MM.1S (cell line): ENCODE results near the gene ABCB6.
A peak's percentile ranks its signal among the peaks of the same experiment; 100 is the strongest.

ENCODE experiments used
- DNase-seq: peaks from one replicate; pipeline ENCODE4 v3.0.0-alpha.2; 2015
- H2AFZ ChIP-seq: fragments of 300-600 bp; sonication (generic); 2 replicates; pipeline ENCODE4 v1.6.0; 2016; ENCODE audit warnings: antibody characterized with exemption, low read length
- H3F3A ChIP-seq: fragments of 300-600 bp; sonication (generic); 2 replicates; pipeline ENCODE4 v1.6.1; 2016; ENCODE audit warnings: mild to moderate bottlenecking, antibody characterized with exemption, low read length, moderate library complexity, mixed read lengths; ENCODE audit not compliant: insufficient read depth
- H3K27ac ChIP-seq: fragments of 300-600 bp; sonication (generic); 2 replicates; pipeline ENCODE4 v1.5.1; 2016; ENCODE audit warnings: mild to moderate bottlenecking, low read length
- H3K27me3 ChIP-seq: fragments of 300-600 bp; sonication (generic); replicated peaks from 2 replicates; pipeline ENCODE4 v1.6.0; 2016; ENCODE audit warnings: low read length; ENCODE audit not compliant: insufficient read depth
- H3K36me3 ChIP-seq: fragments of 300-600 bp; sonication (generic); replicated peaks from 2 replicates; pipeline ENCODE4 v1.6.1; 2016; ENCODE audit warnings: mild to moderate bottlenecking, low read length, mixed read lengths; ENCODE audit not compliant: insufficient read depth
- H3K4me1 ChIP-seq: fragments of 300-600 bp; sonication (generic); 2 replicates; pipeline ENCODE4 v1.6.1; 2016; ENCODE audit warnings: low read length, mixed read lengths
- H3K4me2 ChIP-seq: fragments of 300-600 bp; sonication (generic); 2 replicates; pipeline ENCODE4 v1.6.0; 2016; ENCODE audit warnings: low read depth, low read length
- H3K4me3 ChIP-seq: fragments of 300-600 bp; sonication (generic); 2 replicates; pipeline ENCODE4 v1.5.1; 2016; ENCODE audit warnings: low read length, mixed read lengths
- H3K79me2 ChIP-seq: fragments of 300-600 bp; sonication (generic); 2 replicates; pipeline ENCODE4 v1.6.1; 2016; ENCODE audit warnings: mixed run types, low read length, mixed read lengths
- H3K9ac ChIP-seq: fragments of 300-600 bp; sonication (generic); 2 replicates; pipeline ENCODE4 v1.6.1; 2016; ENCODE audit warnings: low read length, mixed read lengths
- H3K9me2 ChIP-seq: fragments of 300-600 bp; sonication (generic); replicated peaks from 2 replicates; pipeline ENCODE4 v1.6.1; 2016; ENCODE audit warnings: mild to moderate bottlenecking, low read length, mixed read lengths; ENCODE audit not compliant: insufficient read depth
- H3K9me3 ChIP-seq: fragments of 300-600 bp; sonication (generic); replicated peaks from 2 replicates; pipeline ENCODE4 v1.6.1; 2016; ENCODE audit warnings: mild to moderate bottlenecking, low read length, mixed read lengths; ENCODE audit not compliant: insufficient read depth
- H4K20me1 ChIP-seq: fragments of 300-600 bp; sonication (generic); 2 replicates; pipeline ENCODE4 v1.6.1; 2016; ENCODE audit warnings: mild to moderate bottlenecking, low read length, moderate library complexity, mixed read lengths; ENCODE audit not compliant: insufficient read depth
- CTCF ChIP-seq: fragments of 300-600 bp; sonication (generic); IDR thresholded peaks from 2 replicates; pipeline ENCODE4 v1.5.1; 2016; ENCODE audit warnings: antibody characterized with exemption, low read length, mixed read lengths
- EZH2 ChIP-seq: fragments of 300-600 bp; sonication (generic); optimal IDR thresholded peaks from 2 replicates; pipeline ENCODE3; 2017; ENCODE audit warnings: low read depth, mild to moderate bottlenecking, antibody characterized with exemption, low read length, mixed read lengths
- EZH2phosphoT487 ChIP-seq: fragments of 300-600 bp; sonication (generic); IDR thresholded peaks from 2 replicates; pipeline ENCODE4 v1.6.1; 2018; ENCODE audit warnings: antibody characterized with exemption, low read length

The ABCB6 gene

GRCh38 chr2:219246559-219246958 lies 27.8 kb upstream of the ABCB6 start:
- Histone ChIP-seq H3K9ac (no peak overlapping the region), H3K9me3 (no peaks in the 10 kb centered on the region), H3K4me2 (peak overlapping the region; percentile 94; the same call in 1 of the 2 replicates), H3K4me1 (peaks cover 52% of the 10 kb centered on the region), H3F3A (peaks cover 31% of the 10 kb centered on the region), H3K27me3 (no peaks in the 10 kb centered on the region), H3K9me2 (no peaks in the 10 kb centered on the region), H3K36me3 (0 out of 2 replicates have a peak, but pooled peaks cover 6% of the 10 kb centered on the region), H3K27ac (no peak overlapping the region), H2AFZ (no peak overlapping the region), H3K4me3 (no peak overlapping the region), H3K79me2 (peaks cover 46% of the 10 kb centered on the region), H4K20me1 (no peaks in the 10 kb centered on the region)
- TF ChIP-seq EZH2 (no peak), EZH2phosphoT487 (no peak), CTCF (no peak)
- no peak for DNase-seq

DNA sequence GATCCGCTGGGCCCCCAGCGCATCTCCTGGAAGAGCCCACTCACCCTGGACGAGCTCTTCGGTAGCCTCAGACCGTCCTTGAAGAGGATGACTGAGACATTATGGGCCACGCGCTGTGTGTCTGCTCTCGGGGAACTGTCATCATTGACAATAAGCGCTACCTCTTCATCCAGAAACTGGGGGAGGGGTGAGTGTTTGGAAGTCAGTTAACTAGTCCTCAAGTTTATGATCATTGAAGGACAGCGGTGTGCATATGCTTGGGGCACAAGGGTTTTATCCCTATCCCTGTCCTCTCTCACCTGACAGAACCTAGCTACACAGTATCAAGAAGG lies 27.1 kb upstream of the ABCB6 start:
- H3F3A ChIP-seq = peaks cover 31% of the 10 kb centered on the region
- no peak for DNase-seq
- H3K27ac ChIP-seq = peak overlapping the region; percentile 62; the same call in 1 of the 2 replicates
- H3K9ac ChIP-seq = peak overlapping the region; percentile 93
- no peak for TF ChIP-seq CTCF
- TF ChIP-seq EZH2phosphoT487 = no peak
- TF ChIP-seq EZH2 = no peak
- H4K20me1 ChIP-seq = no peaks in the 10 kb centered on the region
- peaks cover 39% of the 10 kb centered on the region for H3K79me2 ChIP-seq
- no peaks in the 10 kb centered on the region for H3K27me3 ChIP-seq
- H3K36me3 ChIP-seq = 0 out of 2 replicates have a peak, but pooled peaks cover 4% of the 10 kb centered on the region
- peak overlapping the region; percentile 57; the same call in 1 of the 2 replicates for H2AFZ ChIP-seq
- H3K4me2 ChIP-seq = peak overlapping the region; percentile 94
- H3K9me3 ChIP-seq = no peaks in the 10 kb centered on the region
- H3K4me1 ChIP-seq = peaks cover 47% of the 10 kb centered on the region
- H3K9me2 ChIP-seq = no peaks in the 10 kb centered on the region
- peak overlapping the region; percentile 89 for H3K4me3 ChIP-seq

DNA sequence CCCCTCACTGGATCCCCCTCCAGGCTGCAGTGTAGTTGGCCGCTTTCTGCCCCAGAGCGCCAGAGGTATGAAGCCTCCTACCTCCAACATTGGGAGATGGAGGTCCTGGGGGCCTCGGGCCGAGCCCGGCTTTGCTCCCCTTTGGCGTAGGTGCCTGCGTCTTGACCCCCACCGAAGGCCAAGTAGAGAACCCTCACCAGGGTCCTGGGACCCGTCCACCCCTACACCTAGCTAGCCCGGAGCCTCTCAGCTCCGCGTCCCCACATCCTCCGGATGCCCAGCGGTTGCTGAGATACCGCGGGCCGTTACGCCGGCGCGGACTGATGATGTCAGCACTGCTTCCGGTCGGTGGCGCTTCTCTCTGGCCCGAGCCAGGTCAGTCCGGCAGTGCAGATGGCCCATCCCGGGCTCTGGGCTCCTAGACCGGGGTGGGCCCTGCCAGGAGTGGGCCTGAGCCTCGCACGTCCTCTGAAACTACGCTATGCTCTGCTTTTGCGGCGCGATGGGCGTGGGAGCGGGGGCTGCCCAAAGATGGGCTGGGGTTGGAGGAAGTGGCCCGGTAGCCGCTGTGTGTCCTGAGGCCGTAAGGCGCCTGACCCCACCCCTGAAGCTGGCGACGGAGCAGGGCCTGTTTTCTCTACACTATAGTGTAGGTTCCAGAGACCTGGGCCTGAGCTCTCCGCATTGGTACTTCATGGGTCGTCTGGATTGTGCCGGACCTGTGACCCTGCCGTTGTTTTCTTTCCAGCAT lies 26.6 kb upstream of the ABCB6 start, which contains the start of the genes GLB1L and STK16:
Gene GLB1L, minus strand, starts transcription at position 297 of the 751 bp plus-strand sequence. CDS start 1,871 bp downstream, outside the sequence.
Gene STK16, plus strand, starts transcription at position 332 of the 751 bp plus-strand sequence. CDS start 521 bp downstream, outside the sequence.
- TF ChIP-seq EZH2 (no peak), CTCF (no peak), EZH2phosphoT487 (no peak)
- no peaks in the 10 kb centered on the region for H3K27me3 ChIP-seq
- H3K9me3 ChIP-seq = no peaks in the 10 kb centered on the region
- peak within 1 kb of the TSS; percentile 89 for H3K4me3 ChIP-seq
- peak; percentile 95 for DNase-seq
- peak within 1 kb of the TSS; percentile 62; the same call in 1 of the 2 replicates for H3K27ac ChIP-seq
- peaks cover 29% of the 10 kb centered on the region for H3F3A ChIP-seq
- 0 out of 2 replicates have a peak, but pooled peaks cover 1% of the 10 kb centered on the region for H3K36me3 ChIP-seq
- peak within 1 kb of the TSS; percentile 57 for H2AFZ ChIP-seq
- H3K4me2 ChIP-seq = peak within 1 kb of the TSS; percentile 94
- peaks cover 33% of the 10 kb centered on the region for H3K79me2 ChIP-seq
- H4K20me1 ChIP-seq = no peaks in the 10 kb centered on the region
- peaks cover 44% of the 10 kb centered on the region for H3K4me1 ChIP-seq
- H3K9me2 ChIP-seq = no peaks in the 10 kb centered on the region
- peak within 1 kb of the TSS; percentile 93 for H3K9ac ChIP-seq
